Trophoblast cell (in vitro differentiated cells and primary cell): ENCODE results near the gene USH1C.

Source experiments
- DNase-seq, 2 donors: peaks; one replicate each; pipeline ENCODE4 v3.0.0-alpha.2; 2016
- H2AFZ ChIP-seq: 2 replicates; pipeline ENCODE4 v1.6.1; 2013; ENCODE audit warnings: low read length, moderate library complexity, mild to moderate bottlenecking; ENCODE audit not compliant: insufficient read depth, poor library complexity
- H2AK5ac ChIP-seq: 2 replicates; pipeline ENCODE4 v1.6.1; 2013; ENCODE audit warnings: mild to moderate bottlenecking, low read length
- H2BK120ac ChIP-seq: 2 replicates; pipeline ENCODE4 v1.6.1; 2013; ENCODE audit warnings: low read length, mild to moderate bottlenecking, moderate library complexity; ENCODE audit not compliant: insufficient read depth, poor library complexity
- H2BK12ac ChIP-seq: 2 replicates; pipeline ENCODE4 v1.6.1; 2013; ENCODE audit warnings: mild to moderate bottlenecking, low read length, moderate library complexity
- H2BK5ac ChIP-seq: 2 replicates; pipeline ENCODE4 v1.6.1; 2013; ENCODE audit warnings: low read length, low read depth, moderate library complexity, mild to moderate bottlenecking; ENCODE audit not compliant: poor library complexity
- H3K14ac ChIP-seq: 2 replicates; pipeline ENCODE4 v1.6.1; 2013; ENCODE audit warnings: mild to moderate bottlenecking, low read length
- H3K18ac ChIP-seq: 2 replicates; pipeline ENCODE4 v1.6.1; 2013; ENCODE audit warnings: mild to moderate bottlenecking, low read length
- H3K23ac ChIP-seq: 2 replicates; pipeline ENCODE4 v1.6.1; 2013; ENCODE audit warnings: low read length
- H3K27ac ChIP-seq: 2 replicates; pipeline ENCODE4 v1.5.1; 2013; ENCODE audit warnings: low read depth, mild to moderate bottlenecking, inconsistent platforms, low read length, moderate library complexity
- H3K27me3 ChIP-seq: 2 replicates; pipeline ENCODE4 v1.6.1; 2013; ENCODE audit warnings: inconsistent platforms, mild to moderate bottlenecking, low read length, moderate library complexity; ENCODE audit not compliant: insufficient read depth
- H3K36me3 ChIP-seq, 2 experiments: 1 replicate in 1 of 2; 2 replicates in 1 of 2; pipeline ENCODE4 v1.6.1; 2013; ENCODE audit warnings: low read length in 2 of 2, mild to moderate bottlenecking in 2 of 2, moderate library complexity in 1 of 2; ENCODE audit not compliant: insufficient read depth in 2 of 2, control insufficient read depth in 1 of 2
- H3K4ac ChIP-seq: 2 replicates; pipeline ENCODE4 v1.6.1; 2013; ENCODE audit warnings: low read depth, mild to moderate bottlenecking, low read length, moderate library complexity
- H3K4me1 ChIP-seq, 2 experiments: 1 replicate in 1 of 2; 2 replicates in 1 of 2; pipeline ENCODE4 v1.6.1; 2013; ENCODE audit warnings: low read length in 2 of 2, mild to moderate bottlenecking in 2 of 2, moderate library complexity in 1 of 2; ENCODE audit not compliant: insufficient read depth in 2 of 2, control insufficient read depth in 1 of 2
- H3K4me2 ChIP-seq: 2 replicates; pipeline ENCODE4 v1.6.1; 2013; ENCODE audit warnings: inconsistent platforms, mild to moderate bottlenecking, low read length, moderate library complexity
- H3K4me3 ChIP-seq: 2 replicates; pipeline ENCODE4 v1.5.1; 2013; ENCODE audit warnings: mild to moderate bottlenecking, low read depth, low read length, inconsistent platforms
- H3K79me1 ChIP-seq: one replicate; pipeline ENCODE4 v1.6.1; 2013; ENCODE audit warnings: low read length
- H3K79me2 ChIP-seq: 2 replicates; pipeline ENCODE4 v1.6.1; 2013; ENCODE audit warnings: low read length, mild to moderate bottlenecking; ENCODE audit not compliant: control insufficient read depth, insufficient read depth, poor library complexity
- H3K9ac ChIP-seq: 2 replicates; pipeline ENCODE4 v1.6.1; 2013; ENCODE audit warnings: mild to moderate bottlenecking, low read length
- H3K9me3 ChIP-seq: 2 replicates; pipeline ENCODE4 v1.6.1; 2013; ENCODE audit warnings: low read depth, mild to moderate bottlenecking, control low read depth, inconsistent platforms, low read length; ENCODE audit not compliant: insufficient read depth
- H4K12ac ChIP-seq: 2 replicates; pipeline ENCODE4 v1.6.1; 2013; ENCODE audit warnings: low read depth, mild to moderate bottlenecking, low read length, moderate library complexity
- H4K8ac ChIP-seq: 2 replicates; pipeline ENCODE4 v1.6.1; 2013; ENCODE audit warnings: low read depth, mild to moderate bottlenecking, low read length, moderate library complexity
- H4K91ac ChIP-seq: one replicate; pipeline ENCODE4 v1.6.1; 2013; ENCODE audit warnings: low read depth, mild to moderate bottlenecking, low read length, moderate library complexity
- WGBS: extraction: QIAGEN DNeasy Blood & Tissue Kit; methylation state at CpG from one replicate; pipeline ENCODE4 v1.1.7; 2013; ENCODE audit warnings: missing lambda C conversion rate; ENCODE audit not compliant: insufficient read length, insufficient coverage; ENCODE audit errors: extremely low coverage; 5-methylcytosine and 5-hydroxymethylcytosine counted together

Gene USH1C

GRCh38 chr11:17588721-17589120, 44.5 kb upstream of the USH1C start:
- Histone ChIP-seq H3K23ac (no peak overlapping the region), H4K8ac (no peak overlapping the region), H3K79me1 (no peaks in the 10 kb centered on the region)

GRCh38 chr11:17588166-17588565, 44.0 kb upstream of the USH1C start:
- Histone ChIP-seq H3K9me3 (peaks cover 2% of the 10 kb centered on the region), H3K27me3 (no peaks in the 10 kb centered on the region), H4K8ac (no peak overlapping the region), H2BK12ac (no peak overlapping the region), H3K79me2 (no peaks in the 10 kb centered on the region), H3K23ac (no peak overlapping the region), H3K14ac (no peak overlapping the region), H3K36me3 (no peaks in the 10 kb centered on the region), H3K79me1 (no peaks in the 10 kb centered on the region), H3K18ac (no peak overlapping the region), H3K9ac (no peak overlapping the region), H3K4ac (no peak overlapping the region), H3K4me2 (no peak overlapping the region), H4K91ac (no peak overlapping the region), H3K4me3 (no peak overlapping the region), H3K4me1 (no peaks in the 10 kb centered on the region), H2AFZ (no peak overlapping the region), H4K12ac (no peak overlapping the region), H2AK5ac (no peak overlapping the region), H2BK120ac (no peak overlapping the region), H2BK5ac (no peak overlapping the region), H3K27ac (no peak overlapping the region)
- WGBS, result no CpG with 5 or more reads among the region's 8 CpGs
- no peak for DNase-seq

More at GRCh38 chr11:17588721-17589120, 44.5 kb upstream of the USH1C start:
- Histone ChIP-seq H3K18ac (no peak overlapping the region), H2AFZ (no peak overlapping the region), H3K27ac (no peak overlapping the region), H2BK120ac (no peak overlapping the region), H3K9me3 (peaks cover 5% of the 10 kb centered on the region), H3K4ac (no peak overlapping the region), H4K91ac (no peak overlapping the region), H3K9ac (no peak overlapping the region), H3K4me2 (no peak overlapping the region), H3K79me2 (no peaks in the 10 kb centered on the region), H3K36me3 (no peaks in the 10 kb centered on the region), H2AK5ac (no peak overlapping the region), H3K27me3 (no peaks in the 10 kb centered on the region), H2BK12ac (no peak overlapping the region), H2BK5ac (no peak overlapping the region), H3K14ac (no peak overlapping the region), H3K4me3 (no peak overlapping the region), H4K12ac (no peak overlapping the region), H3K4me1 (no peaks in the 10 kb centered on the region)
- WGBS, result no CpG with 5 or more reads among the region's 4 CpGs
- DNase-seq, result no peak

GRCh38 chr11:17585911-17586695, 41.9 kb upstream of the USH1C start:
- Histone ChIP-seq H2BK5ac (no peak overlapping the region), H4K91ac (no peak overlapping the region), H3K4ac (no peak overlapping the region), H2AFZ (no peak overlapping the region), H2AK5ac (no peak overlapping the region), H3K4me1 (no peaks in the 10 kb centered on the region), H3K4me3 (no peak overlapping the region), H2BK120ac (no peak overlapping the region), H3K9ac (no peak overlapping the region), H2BK12ac (no peak overlapping the region), H4K8ac (no peak overlapping the region), H3K23ac (no peak overlapping the region), H3K14ac (no peak overlapping the region), H3K9me3 (no peaks in the 10 kb centered on the region), H3K27ac (no peak overlapping the region), H3K18ac (no peak overlapping the region), H4K12ac (no peak overlapping the region), H3K79me1 (no peaks in the 10 kb centered on the region), H3K36me3 (no peaks in the 10 kb centered on the region), H3K79me2 (no peaks in the 10 kb centered on the region), H3K27me3 (no peaks in the 10 kb centered on the region), H3K4me2 (no peak overlapping the region)
- no CpG with 5 or more reads among the region's 6 CpGs for WGBS
- no peak for DNase-seq

GRCh38 chr11:17581732-17582053, 37.5 kb upstream of the USH1C start:
- no peak overlapping the region for H2AK5ac ChIP-seq
- no peak overlapping the region for H4K91ac ChIP-seq
- no peak overlapping the region for H3K23ac ChIP-seq
- no peak overlapping the region for H3K4me3 ChIP-seq
- H4K12ac ChIP-seq, result no peak overlapping the region
- no peaks in the 10 kb centered on the region for H3K79me1 ChIP-seq
- no peak overlapping the region for H2BK120ac ChIP-seq
- H3K4ac ChIP-seq, result no peak overlapping the region
- H2AFZ ChIP-seq, result no peak overlapping the region
- DNase-seq, result no peak
- H3K9ac ChIP-seq, result no peak overlapping the region
- WGBS, result no CpG with 5 or more reads among the region's 4 CpGs
- no peaks in the 10 kb centered on the region for H3K27me3 ChIP-seq
- no peak overlapping the region for H3K14ac ChIP-seq
- no peak overlapping the region for H3K4me2 ChIP-seq
- no peak overlapping the region for H3K27ac ChIP-seq
- peaks cover 0 to 2% of the 10 kb centered on the region in 2 experiments for H3K4me1 ChIP-seq
- no peak overlapping the region for H4K8ac ChIP-seq
- no peak overlapping the region for H2BK5ac ChIP-seq
- H3K79me2 ChIP-seq, result no peaks in the 10 kb centered on the region
- peaks cover 3% of the 10 kb centered on the region for H3K9me3 ChIP-seq
- H3K36me3 ChIP-seq, result no peaks in the 10 kb centered on the region
- H2BK12ac ChIP-seq, result no peak overlapping the region
- no peak overlapping the region for H3K18ac ChIP-seq
